GM21447 (cell line): ENCODE data around the gene ETAA1.

Experiments
- ATAC-seq: cut with Tn5 transposase; IDR thresholded peaks from one replicate; pipeline ENCODE4 v1.9.1; 2021; ENCODE audit not compliant: unreplicated experiment

ETAA1 gene

DNA sequence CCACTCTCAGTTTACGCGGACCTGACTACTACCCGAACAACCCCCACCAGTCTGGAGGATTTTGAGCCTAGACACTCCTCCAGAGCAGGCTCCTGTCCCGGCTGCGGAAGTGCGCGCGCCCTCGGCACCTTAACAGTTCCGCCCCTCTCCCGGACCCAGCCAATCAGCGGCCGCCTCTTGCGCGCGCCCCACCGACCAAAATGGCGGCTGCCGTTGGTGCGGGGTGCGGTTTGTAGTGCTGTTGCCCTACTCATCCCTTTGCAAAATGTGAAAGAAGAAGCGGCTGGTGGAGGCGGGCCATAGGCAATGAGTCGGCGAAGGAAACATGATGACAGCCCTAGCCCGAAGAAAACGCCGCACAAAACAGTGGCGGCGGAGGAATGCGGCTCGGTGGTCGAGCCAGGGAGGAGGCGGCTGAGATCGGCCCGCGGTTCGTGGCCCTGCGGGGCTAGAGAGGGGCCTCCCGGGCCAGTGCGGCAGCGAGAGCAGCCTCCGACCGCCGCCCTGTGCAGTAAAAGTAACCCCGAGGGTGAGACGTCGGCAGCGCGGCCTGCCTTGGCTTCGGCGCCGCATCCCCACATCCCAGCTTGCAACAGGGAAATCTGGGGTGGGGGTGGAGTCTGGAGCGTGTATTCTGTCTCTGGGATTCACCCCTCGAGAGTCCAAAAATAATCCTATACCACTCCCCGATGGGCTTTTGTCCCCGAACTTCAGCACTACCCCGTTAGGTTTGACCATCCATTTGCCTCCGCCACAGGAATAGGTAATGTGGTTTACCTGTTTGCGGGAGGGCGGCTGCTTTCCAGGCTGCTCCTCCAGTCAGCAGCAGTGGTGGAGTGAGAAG, at the start of gene ETAA1:
Gene ETAA1 (plus strand): TSS at position 191 of the 844 bp plus-strand sequence. CDS start 116 bp downstream, at position 307.
- peak; percentile 99 for ATAC-seq

DNA sequence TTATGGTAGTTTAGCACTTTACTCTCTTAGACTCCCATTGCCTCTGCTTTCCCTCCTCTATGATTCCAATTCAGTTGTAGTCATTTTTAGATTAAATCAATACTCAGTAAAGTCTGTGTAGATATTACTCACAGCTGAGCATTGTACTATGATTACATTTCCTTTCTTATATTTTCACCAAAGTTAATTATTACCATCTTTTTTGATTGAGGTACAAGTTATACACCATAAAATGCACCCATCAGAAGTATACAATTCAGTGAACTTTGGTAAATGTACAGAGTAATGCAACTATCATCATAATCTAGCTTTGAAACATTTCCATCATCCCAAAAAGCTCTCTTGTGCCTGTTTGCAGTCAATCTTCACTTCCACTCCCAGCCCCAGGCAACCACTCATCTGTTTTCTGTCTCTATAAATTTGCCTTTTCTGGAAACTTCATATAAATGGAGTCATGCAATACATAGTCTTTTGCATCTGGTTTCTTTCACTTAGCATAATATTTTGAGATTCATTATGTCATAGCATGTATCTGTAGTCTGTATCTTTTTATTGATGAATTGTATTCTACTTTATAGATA, 30.2 kb upstream of the ETAA1 start:
- ATAC-seq = no peak

- no peak for ATAC-seq
These were observed 22.7 kb upstream of the ETAA1 start for GRCh38 chr2:67374481-67374880.

DNA sequence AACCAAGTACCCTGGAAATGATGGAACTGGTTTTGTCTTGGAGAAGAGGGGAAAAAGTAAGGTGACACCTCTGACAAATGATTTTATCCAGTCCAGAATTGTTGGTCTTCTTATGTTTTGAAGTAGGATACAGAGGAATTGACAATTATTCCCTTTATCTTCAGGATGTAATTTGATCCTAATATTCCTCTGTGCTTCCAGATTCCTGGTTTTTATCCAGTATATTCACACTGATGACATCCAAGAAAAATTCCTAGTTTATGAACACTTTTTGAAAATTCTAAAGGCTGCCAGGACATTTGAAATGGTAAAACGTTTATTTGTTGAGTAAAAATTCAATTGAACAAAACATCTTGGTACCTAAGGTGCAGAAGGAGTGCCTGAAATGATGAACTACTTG, 22.2 kb upstream of the ETAA1 start:
- ATAC-seq = no peak

DNA sequence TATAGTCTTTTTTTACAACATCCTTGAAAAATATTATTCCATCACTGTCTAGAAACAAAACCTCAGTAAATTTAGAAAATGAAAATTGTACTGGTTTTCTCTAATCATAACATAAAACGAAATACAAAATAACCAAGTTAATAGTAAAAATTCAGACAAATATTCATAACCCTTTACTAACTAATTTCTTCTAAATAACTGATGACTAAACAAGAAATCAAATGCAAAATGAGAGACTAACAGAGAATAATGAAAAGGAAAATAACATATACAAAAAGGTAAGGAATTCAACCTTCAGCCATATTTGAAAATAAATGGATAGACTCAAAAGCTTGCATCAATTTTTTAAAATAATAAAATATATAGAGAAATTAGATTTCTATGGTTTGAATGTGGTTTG, 18.6 kb upstream of the ETAA1 start:
- ATAC-seq = no peak

DNA sequence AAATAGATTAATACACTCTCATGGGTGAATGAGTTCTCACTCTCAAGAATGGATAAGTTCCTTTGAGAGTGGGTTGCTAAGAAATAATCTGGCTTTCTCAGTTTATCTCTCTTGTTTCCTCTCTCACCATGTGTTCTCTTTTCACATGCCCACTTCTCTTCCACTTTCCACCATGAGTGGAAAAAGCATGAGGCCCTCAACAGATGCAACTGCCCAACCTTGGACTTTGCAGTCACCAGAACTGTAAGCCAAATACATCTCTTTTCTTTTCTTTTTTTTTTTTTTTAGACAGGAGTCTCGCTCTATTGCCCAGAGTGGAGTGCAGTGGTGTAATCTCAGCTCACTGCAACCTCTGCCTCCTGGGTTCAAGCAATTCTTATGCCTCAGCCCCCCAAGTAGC, 18.1 kb upstream of the ETAA1 start:
- no peak for ATAC-seq

DNA sequence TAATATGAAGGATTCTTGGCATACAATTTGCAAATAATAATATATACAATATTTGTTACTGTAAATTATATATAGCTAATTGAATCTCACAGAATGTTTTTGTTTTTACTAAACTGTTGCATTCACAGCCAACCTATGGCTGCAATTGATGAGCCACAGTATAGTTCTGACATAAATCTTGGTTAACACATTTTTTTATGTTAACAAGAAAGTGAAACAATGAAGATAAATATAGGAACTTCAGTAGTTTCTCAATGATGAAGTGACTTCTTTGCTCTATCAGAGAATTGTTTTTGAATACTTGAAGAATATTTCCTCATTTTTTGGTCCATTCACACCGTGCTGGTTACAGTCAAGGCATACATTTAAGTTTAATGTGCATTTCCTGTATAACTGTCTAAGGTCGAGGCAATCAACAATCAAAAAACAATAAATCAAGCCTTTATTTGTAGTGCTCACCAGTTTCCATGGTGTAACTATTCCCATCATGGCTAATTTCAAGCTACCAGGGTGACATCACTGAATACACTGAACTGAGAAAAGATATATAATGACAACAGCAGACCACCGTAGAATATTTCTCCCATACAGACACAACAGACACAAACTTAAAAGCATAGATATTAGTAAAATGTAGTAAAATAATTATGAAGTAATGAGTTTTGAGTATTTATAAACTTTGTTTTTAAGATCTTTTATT, 12.9 kb upstream of the ETAA1 start:
- no peak for ATAC-seq

DNA sequence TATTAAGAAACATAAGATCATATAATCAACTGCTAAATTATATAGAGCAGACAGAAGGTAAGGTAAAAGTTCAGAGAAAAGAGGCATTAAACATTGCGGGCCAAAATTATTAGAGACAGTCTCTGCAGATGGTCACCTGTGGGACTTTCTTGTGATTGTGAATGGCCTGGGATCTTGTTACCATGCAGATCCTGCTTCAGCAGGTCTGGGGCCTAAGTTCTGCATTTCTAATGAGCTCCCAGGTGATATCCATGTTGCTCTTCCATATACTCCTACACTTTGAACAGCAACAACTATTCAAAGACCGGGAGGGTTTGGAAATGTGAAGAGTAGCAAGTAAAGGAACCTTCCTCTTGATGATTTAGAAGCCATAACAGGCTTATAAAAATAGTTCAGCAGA, 8.5 kb upstream of the ETAA1 start:
- ATAC-seq = no peak

DNA sequence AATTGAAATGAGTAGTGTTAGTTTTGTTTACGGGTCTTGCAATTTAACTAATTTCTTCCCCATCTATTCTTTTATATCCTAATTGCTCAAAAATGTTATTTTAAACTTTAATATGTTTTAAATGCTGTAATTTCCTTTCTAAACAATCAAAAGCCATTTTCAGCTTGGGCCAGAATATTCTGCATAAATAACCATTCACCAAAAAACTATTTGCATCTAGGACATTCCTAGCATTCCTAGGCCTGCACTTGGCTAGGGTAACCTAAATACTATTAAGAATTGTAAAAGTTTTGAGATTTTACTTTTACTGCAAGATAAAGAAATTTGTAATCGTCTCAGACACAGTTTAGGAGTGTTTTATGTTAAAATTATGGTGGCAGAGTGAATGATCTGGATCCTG, 7.8 kb upstream of the ETAA1 start:
- no peak for ATAC-seq

DNA sequence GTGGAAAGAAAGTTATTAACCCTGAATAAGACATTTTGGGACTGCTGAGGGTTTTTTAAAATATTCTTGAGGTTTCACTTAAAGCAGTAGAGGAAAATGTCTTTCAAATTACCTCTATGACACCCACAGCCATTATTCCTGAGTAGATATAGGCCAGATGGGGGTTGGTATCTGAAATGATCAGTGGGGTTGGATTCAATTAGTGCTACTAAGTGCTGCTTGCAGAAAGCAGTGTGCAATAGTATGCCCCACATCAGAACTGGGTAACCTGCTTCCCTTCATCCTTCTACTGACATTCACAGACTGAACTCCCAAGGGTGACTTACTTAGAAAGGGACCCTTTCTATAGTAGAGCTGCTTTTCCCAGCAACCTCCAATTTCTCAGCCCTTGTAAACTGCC, 7.3 kb upstream of the ETAA1 start:
- no peak for ATAC-seq

- ATAC-seq = no peak
These were observed 3.9 kb upstream of the ETAA1 start for GRCh38 chr2:67393237-67393636.

DNA sequence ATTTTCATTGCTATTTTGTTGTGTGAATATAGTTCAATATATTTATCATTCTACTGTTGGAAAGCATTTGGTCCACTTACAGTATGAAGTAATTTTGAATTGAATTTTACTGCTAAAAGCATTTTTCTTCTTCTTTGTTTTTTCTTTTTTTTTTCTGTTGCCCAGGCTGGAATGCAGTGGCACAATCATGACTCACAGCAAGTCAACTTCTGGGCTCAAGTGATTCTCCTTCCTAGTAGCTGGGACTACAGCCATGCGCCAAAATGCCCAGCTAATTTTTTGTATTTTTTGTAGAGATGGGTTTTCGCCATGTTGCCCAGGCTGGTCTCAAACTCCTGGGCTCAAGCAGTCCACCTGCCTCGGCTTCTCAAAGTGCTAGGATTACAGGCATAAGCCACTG, 2.4 kb upstream of the ETAA1 start:
- ATAC-seq = no peak

DNA sequence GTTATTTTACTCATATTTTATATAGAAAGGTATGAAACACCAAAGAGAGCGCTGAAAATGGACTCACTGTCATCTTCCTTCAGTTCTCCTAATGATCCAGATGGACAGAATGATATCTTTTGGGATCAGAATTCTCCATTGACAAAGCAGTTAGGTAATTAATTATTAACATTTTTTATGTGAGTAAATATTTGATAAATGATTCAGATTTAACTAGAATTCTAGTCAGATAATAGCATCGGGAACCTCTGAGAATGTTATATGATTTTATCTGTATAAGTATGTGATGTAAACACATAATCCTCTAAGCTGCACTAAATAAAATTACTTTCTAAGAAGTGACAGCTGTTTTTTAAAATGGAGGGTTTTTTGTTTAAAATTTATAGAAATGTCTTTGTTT, 2.0 kb downstream of the ETAA1 start:
- ATAC-seq = no peak

GRCh38 chr2:67399831-67400489, 2.8 kb downstream of the ETAA1 start:
- ATAC-seq = no peak

DNA sequence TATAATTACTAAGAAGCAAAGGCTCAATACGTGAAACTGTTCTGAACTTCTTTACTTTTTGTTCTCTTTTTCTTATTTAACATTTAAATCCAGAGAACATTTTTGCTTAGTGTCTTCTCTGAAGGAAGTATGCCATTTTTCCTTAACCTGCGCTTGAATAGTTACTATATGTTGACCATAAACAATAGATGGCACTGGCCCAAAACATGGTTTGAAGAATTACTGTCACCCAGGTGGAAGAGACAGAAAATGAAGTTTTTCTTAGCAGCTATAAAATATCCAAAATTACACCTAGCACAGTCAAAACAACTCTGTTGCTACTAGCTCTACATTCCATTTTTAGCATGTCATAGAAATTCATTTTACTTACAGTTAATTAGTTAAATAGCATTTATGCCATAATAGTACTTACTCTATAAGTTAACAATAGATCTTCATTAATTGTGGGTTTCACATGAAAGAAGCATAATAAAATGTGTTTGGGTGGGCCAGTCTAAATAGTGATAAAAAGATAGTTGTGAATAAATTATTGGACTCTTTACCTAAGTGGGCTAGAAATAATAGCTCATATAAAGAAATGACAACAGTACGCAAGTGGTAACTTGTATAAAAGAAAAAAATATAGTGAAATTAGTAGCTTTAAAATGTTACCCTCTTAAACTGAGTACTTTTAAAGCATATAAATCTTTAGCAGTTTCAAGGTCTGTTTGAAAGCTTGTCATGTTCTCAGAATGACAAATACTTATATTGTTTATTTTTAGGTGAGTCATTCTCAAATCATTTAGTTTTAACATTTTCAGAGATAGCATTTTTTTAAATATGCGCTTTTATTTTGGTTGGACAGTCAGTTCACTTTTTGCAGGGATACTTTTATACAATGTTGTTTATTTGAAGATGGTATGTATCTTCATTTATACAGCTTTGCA, 3.7 kb downstream of the ETAA1 start:
- ATAC-seq = no peak

DNA sequence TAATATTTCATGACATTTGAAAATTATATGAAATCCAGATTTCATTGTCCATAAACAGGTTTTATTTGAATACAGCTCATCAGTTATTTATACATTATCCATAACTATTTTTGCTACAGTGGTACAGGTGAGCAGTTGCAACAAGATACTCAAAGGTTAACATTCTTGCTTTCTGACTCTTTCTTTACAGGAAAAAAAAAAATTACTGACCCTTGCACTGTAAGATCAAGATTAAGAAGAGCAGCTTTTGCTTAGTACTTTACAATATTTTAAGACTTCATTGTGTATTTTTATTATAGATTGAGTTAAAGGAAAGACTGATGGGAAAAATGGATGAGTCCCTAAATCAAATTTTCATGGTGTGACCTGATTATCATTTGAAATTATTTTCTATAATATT, 11.2 kb downstream of the ETAA1 start:
- no peak for ATAC-seq

- ATAC-seq = no peak
These were observed 15.3 kb downstream of the ETAA1 start for GRCh38 chr2:67412424-67412823.

DNA sequence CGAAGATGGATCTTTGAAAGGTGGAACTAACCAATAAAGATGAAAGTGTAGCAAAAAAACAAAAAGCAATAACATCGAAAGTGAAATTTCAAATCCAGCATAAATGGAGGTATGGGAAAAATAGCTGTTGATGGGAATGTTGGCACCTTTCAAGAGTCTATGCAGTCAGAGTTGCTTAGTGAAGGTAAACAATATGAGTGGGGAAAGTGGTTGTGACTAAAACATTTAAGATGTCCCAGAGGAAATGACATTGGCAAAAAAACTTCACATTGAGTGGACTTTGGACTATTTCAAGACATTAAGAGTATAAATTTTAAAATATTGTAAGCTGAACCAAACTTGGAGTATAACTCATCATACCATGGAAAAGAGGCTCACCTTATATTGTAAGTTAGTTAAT, 17.7 kb downstream of the ETAA1 start:
- no peak for ATAC-seq

GRCh38 chr2:67416136-67416535, 19.0 kb downstream of the ETAA1 start:
- no peak for ATAC-seq

- ATAC-seq = no peak
These were observed 26.4 kb downstream of the ETAA1 start for GRCh38 chr2:67423489-67423888.

- ATAC-seq = no peak
These were observed 39.1 kb downstream of the ETAA1 start for GRCh38 chr2:67436221-67436620.
